ENCODE results near the gene SOX30. TPM values are rescaled to one million over a fixed set of nuclear protein-coding genes. Genes with fewer than 3 reads are reported as not detected.

Gene SOX30
- total RNA-seq, 1 donor from 2014 or later = not detected

GRCh38 chr5:157594257-157594656, 58.0 kb downstream of the SOX30 start:
- no peaks in the 10 kb centered on the region for H3K9me3 ChIP-seq
- no peak overlapping the region for H3K27ac ChIP-seq
- no peaks in the 10 kb centered on the region for H3K27me3 ChIP-seq (ENCODE audit: low read depth)
- peaks cover 26% of the 10 kb centered on the region for H3K4me1 ChIP-seq
- H3K4me3 ChIP-seq = no peak overlapping the region
- H3K36me3 ChIP-seq = no peaks in the 10 kb centered on the region
- no peak for ATAC-seq
- intact Hi-C loops (cut with DNase I) = no loop called here
- no peak for TF ChIP-seq CTCF (IDR thresholded peaks at IDR 0.05)
- no peak for DNase-seq

DNA sequence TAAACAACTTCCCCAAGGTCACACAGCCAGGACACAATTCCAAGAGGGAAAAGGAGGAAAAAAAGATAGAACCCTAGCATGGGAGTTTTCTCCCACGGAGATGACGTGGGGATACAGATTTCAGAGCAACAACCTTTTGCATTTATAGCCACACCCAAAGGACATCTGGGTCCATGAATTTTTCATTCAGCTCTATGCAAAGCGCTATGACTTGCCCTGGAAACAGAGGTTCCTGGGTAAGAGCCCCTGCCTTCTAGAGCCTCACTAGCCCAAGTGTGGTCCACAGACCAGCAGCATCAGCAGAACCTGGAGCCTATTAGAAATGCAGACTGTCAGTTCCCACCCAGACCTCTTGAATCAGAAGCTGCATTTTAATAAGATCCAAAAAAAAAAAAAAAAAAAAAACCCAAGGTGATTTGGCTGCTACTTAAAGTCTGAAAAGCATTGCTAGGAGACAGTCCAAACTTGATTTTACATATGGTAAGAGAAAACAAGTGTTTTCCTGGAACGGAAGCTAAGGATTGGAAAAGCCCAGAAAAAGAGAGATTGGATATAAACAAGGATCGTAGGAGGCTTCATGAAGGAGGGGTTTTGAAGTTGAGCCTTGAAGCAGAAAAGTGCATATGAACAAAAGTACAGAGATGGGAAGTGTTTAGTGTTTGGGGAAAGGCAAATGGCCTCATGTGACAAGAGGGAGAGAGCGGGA, 59.0 kb downstream of the SOX30 start:
- Histone ChIP-seq H3K4me3 (no peak overlapping the region), H3K27ac (peak overlapping the region; percentile 13), H3K9me3 (no peaks in the 10 kb centered on the region), H3K27me3 (ENCODE audit: low read depth) (no peaks in the 10 kb centered on the region), H3K4me1 (peaks cover 26% of the 10 kb centered on the region), H3K36me3 (no peaks in the 10 kb centered on the region)
- no peak for TF ChIP-seq CTCF (IDR thresholded peaks at IDR 0.05)
- ATAC-seq (no peak), DNase-seq (no peak)
- intact Hi-C loops (cut with DNase I) = no loop called here

GRCh38 chr5:157592594-157592993, 59.6 kb downstream of the SOX30 start:
- DNase-seq (no peak), ATAC-seq (no peak)
- no peaks in the 10 kb centered on the region for H3K9me3 ChIP-seq
- H3K36me3 ChIP-seq = no peaks in the 10 kb centered on the region
- intact Hi-C loops (cut with DNase I) = no loop called here
- H3K4me1 ChIP-seq = peaks cover 26% of the 10 kb centered on the region
- no peak for TF ChIP-seq CTCF (IDR thresholded peaks at IDR 0.05)
- no peaks in the 10 kb centered on the region for H3K27me3 ChIP-seq (ENCODE audit: low read depth)
- peak overlapping the region; percentile 13 for H3K27ac ChIP-seq
- no peak overlapping the region for H3K4me3 ChIP-seq

DNA sequence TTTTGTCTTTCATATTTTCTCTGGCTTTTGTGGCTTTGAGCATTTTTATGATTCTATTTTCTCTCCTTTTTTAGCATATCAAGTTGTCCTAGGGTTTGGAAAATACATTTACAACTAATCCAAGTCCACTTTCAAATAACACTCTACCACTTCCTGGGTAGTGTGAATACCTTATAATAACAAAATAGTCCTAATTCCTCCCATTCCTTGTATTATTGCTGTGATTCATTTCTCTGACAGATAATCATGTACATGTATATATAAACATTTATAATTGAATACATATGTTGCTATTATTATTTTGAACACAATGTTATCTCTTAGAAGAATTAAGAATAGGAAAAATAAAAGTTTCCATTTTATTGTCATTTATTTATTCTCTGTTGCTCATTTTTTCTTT, 61.8 kb downstream of the SOX30 start:
- Histone ChIP-seq H3K36me3 (no peaks in the 10 kb centered on the region), H3K9me3 (no peaks in the 10 kb centered on the region), H3K4me1 (peaks cover 21% of the 10 kb centered on the region), H3K27me3 (ENCODE audit: low read depth) (no peaks in the 10 kb centered on the region), H3K27ac (no peak overlapping the region), H3K4me3 (no peak overlapping the region)
- no peak for TF ChIP-seq CTCF (IDR thresholded peaks at IDR 0.05)
- intact Hi-C loops (cut with DNase I) = no loop called here
- no peak for DNase-seq
- ATAC-seq = no peak

GRCh38 chr5:157584628-157585027, 67.6 kb downstream of the SOX30 start:
- Histone ChIP-seq H3K27me3 (ENCODE audit: low read depth) (no peaks in the 10 kb centered on the region), H3K4me3 (no peak overlapping the region), H3K4me1 (no peaks in the 10 kb centered on the region), H3K9me3 (no peaks in the 10 kb centered on the region), H3K27ac (no peak overlapping the region), H3K36me3 (no peaks in the 10 kb centered on the region)
- no peak for ATAC-seq
- intact Hi-C loops (cut with DNase I) = no loop called here
- TF ChIP-seq CTCF (IDR thresholded peaks at IDR 0.05) = no peak
- DNase-seq = no peak

All from lower lobe of right lung (tissue), 2 donors.